ENCODE results near the gene TRAF1. TPM values are rescaled to one million over a fixed set of nuclear protein-coding genes. Genes with fewer than 3 reads are reported as not detected.

Gene TRAF1
- total RNA-seq, 2 experiments from 2014 or later = 60.3 to 61.7 TPM

DNA sequence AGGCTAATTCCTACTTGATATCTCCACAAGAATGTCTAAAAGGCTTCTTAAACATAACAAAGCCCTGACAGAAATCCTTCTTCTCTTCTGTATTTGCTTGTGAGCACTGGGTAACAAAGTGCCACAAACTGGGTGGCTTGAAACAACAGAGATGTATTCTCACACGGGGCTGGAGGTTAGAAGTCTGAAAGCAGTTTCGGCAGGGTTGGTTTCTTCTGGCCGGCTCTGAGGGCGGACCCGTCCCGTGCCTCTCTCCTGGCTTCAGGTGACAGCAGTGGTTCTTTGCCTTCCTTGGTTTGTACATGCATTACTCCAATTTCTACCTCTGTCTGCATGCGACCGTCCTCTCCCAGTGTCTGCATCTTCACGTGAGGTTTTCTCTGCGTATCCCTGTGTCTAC, 14.0 kb upstream of the TRAF1 start:
- TF ChIP-seq, protein P1, sequence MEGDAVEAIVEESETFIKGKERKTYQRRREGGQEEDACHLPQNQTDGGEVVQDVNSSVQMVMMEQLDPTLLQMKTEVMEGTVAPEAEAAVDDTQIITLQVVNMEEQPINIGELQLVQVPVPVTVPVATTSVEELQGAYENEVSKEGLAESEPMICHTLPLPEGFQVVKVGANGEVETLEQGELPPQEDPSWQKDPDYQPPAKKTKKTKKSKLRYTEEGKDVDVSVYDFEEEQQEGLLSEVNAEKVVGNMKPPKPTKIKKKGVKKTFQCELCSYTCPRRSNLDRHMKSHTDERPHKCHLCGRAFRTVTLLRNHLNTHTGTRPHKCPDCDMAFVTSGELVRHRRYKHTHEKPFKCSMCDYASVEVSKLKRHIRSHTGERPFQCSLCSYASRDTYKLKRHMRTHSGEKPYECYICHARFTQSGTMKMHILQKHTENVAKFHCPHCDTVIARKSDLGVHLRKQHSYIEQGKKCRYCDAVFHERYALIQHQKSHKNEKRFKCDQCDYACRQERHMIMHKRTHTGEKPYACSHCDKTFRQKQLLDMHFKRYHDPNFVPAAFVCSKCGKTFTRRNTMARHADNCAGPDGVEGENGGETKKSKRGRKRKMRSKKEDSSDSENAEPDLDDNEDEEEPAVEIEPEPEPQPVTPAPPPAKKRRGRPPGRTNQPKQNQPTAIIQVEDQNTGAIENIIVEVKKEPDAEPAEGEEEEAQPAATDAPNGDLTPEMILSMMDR (IDR thresholded peaks at IDR 0.05) = no peak
- Mint-ChIP-seq H3K27me3 (no peaks in the 10 kb centered on the region), H3K27ac (no peak overlapping the region), H3K4me1 (ENCODE audit: low read depth) (peaks cover 16% of the 10 kb centered on the region), H3K4me3 (no peak overlapping the region), H3K36me3 (ENCODE audit: low read depth) (no peaks in the 10 kb centered on the region), H3K9me3 (no peaks in the 10 kb centered on the region)
- ChIA-PET CTCF (no interaction called here), POLR2A (interaction anchor here (1.2 kb wide), 1 partner anchor 9 kb away, joined by 3 read pairs; no protein-coding TSS in a partner anchor)
- intact Hi-C loops (cut with DNase I, micrococcal nuclease) = loop anchor here in 1 of 2 experiments (10.0 kb wide), 1 partner anchor 114 kb away; the partner anchor contains the start of gene C5
- no peak for ATAC-seq (ENCODE audit: poor library complexity)
- peaks cover 18% of the 10 kb centered on the region for H3K4me1 ChIP-seq (ENCODE audit: insufficient read depth, low read length)
- H3K4me3 ChIP-seq (ENCODE audit: low read length) = no peak overlapping the region
- no peaks in the 10 kb centered on the region for H3K9me3 ChIP-seq (ENCODE audit: control insufficient read depth in 1 of 2, insufficient read depth in 1 of 2, low read length in 2 of 2)
- H3K27me3 ChIP-seq (ENCODE audit: control insufficient read depth in 1 of 2, insufficient read depth in 2 of 2, low read length in 2 of 2) = no peaks in the 10 kb centered on the region
- no peaks in the 10 kb centered on the region for H3K36me3 ChIP-seq (ENCODE audit: insufficient read depth, low read length)
- no peak overlapping the region for H3K27ac ChIP-seq (ENCODE audit: low read depth in 1 of 2, low read length in 2 of 2)
- no peak for DNase-seq

DNA sequence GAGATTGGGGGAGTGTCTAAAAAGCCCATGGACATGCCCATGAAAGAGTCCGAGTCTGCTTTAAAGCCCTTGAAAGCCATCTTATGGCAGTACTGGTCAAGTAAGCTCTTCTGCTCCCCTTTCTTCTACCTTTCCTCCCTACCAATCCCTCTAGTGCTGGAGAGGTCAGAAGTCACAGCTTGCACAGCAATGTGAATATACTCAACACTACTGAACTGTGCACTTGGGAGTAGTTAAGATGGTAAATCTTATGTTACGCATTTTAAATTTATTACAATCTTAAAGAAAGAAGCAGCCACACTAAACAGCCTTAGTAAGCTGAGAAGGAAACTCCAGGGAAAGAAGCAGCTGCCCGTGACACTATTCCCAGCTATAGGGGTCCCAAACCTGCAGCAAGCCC, 12.3 kb upstream of the TRAF1 start:
- Histone ChIP-seq H3K9me3 (ENCODE audit: control insufficient read depth in 1 of 2, insufficient read depth in 1 of 2, low read length in 2 of 2) (no peaks in the 10 kb centered on the region), H3K4me3 (ENCODE audit: low read length) (no peak overlapping the region), H3K36me3 (ENCODE audit: insufficient read depth, low read length) (no peaks in the 10 kb centered on the region), H3K27ac (ENCODE audit: low read depth in 1 of 2, low read length in 2 of 2) (no peak overlapping the region), H3K4me1 (ENCODE audit: insufficient read depth, low read length) (peaks cover 36% of the 10 kb centered on the region), H3K27me3 (ENCODE audit: control insufficient read depth in 1 of 2, insufficient read depth in 2 of 2, low read length in 2 of 2) (no peaks in the 10 kb centered on the region)
- TF ChIP-seq, protein P1 (IDR thresholded peaks at IDR 0.05) = no peak
- Mint-ChIP-seq H3K4me1 (ENCODE audit: low read depth) (peaks cover 31% of the 10 kb centered on the region), H3K36me3 (ENCODE audit: low read depth) (no peaks in the 10 kb centered on the region), H3K27ac (peak overlapping the region; percentile 17), H3K9me3 (no peaks in the 10 kb centered on the region), H3K27me3 (no peaks in the 10 kb centered on the region), H3K4me3 (no peak overlapping the region)
- CTCF ChIA-PET = interaction anchor here (4.4 kb wide), 1 partner anchor 70 kb away, joined by 35 read pairs; no protein-coding TSS in a partner anchor
- POLR2A ChIA-PET = interaction anchor here (1.1 to 21.8 kb wide), 3 partner anchors 39 to 96 kb away, joined by 3 to 1343 read pairs (median 5); partner anchors contain the start of gene PSMD5
- intact Hi-C loops (cut with DNase I, micrococcal nuclease) = loop anchor here (5.0 kb wide), 1 partner anchor 133 kb away; the partner anchor contains the start of gene CNTRL (in 2 of the 2)
- DNase-seq (no peak), ATAC-seq (ENCODE audit: poor library complexity) (no peak)

DNA sequence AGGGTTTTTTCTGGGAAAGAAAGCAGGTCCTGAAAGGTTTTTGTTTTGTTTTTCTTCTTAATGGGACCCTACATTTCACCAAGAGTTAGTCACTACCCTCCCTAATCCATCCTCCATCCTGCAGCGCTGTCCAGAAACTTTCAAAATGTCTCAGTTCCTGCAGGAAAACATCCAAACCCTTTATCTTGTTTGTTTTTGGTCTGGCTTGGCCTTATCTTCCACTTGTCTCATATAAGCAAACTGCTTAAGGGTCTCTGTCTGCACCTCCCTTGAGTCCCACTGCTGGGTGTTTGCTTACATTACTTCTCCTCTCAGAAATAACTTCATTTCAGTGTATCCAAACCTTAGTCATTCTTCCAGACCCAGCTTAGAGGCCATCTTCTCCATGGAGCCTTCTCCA, 11.0 kb upstream of the TRAF1 start:
- Mint-ChIP-seq H3K4me1 (ENCODE audit: low read depth) (peaks cover 43% of the 10 kb centered on the region), H3K9me3 (no peaks in the 10 kb centered on the region), H3K36me3 (ENCODE audit: low read depth) (no peaks in the 10 kb centered on the region), H3K4me3 (no peak overlapping the region), H3K27me3 (no peaks in the 10 kb centered on the region), H3K27ac (peak overlapping the region; percentile 28)
- H3K9me3 ChIP-seq (ENCODE audit: control insufficient read depth in 1 of 2, insufficient read depth in 1 of 2, low read length in 2 of 2) = no peaks in the 10 kb centered on the region
- H3K4me3 ChIP-seq (ENCODE audit: low read length) = no peak overlapping the region
- CTCF ChIA-PET = interaction anchor here (2.0 to 4.4 kb wide), 4 partner anchors 47 to 91 kb away, joined by 9 to 35 read pairs (median 12); no protein-coding TSS in a partner anchor
- peak overlapping the region; percentile 56 to 100 for H3K27ac ChIP-seq (ENCODE audit: low read depth in 1 of 2, low read length in 2 of 2)
- H3K36me3 ChIP-seq (ENCODE audit: insufficient read depth, low read length) = no peaks in the 10 kb centered on the region
- peaks cover 42% of the 10 kb centered on the region for H3K4me1 ChIP-seq (ENCODE audit: insufficient read depth, low read length)
- no peaks in the 10 kb centered on the region for H3K27me3 ChIP-seq (ENCODE audit: control insufficient read depth in 1 of 2, insufficient read depth in 2 of 2, low read length in 2 of 2)
- POLR2A ChIA-PET = interaction anchor here (0.7 to 21.8 kb wide), 6 partner anchors 17 to 145 kb away, joined by 3 to 1343 read pairs (median 16); partner anchors contain the start of genes FBXW2 and PSMD5
- TF ChIP-seq, protein P1 (IDR thresholded peaks at IDR 0.05) = no peak
- intact Hi-C loops (cut with DNase I, micrococcal nuclease) = loop anchor here (2.0 to 5.0 kb wide), 3 partner anchors 61 to 181 kb away; partner anchors contain the start of genes CNTRL (in 2 of the 2) and PHF19 (in 1 of the 2)
- ATAC-seq (ENCODE audit: poor library complexity) (no peak), DNase-seq (no peak)

Measured in CD4-positive, alpha-beta T cell (primary cell).